GM18868 (cell line): Measurements from ENCODE around the gene BDKRB1.

Source experiments
- ATAC-seq: cut with Tn5 transposase; IDR thresholded peaks from one replicate; pipeline ENCODE4 v1.9.1; 2021; ENCODE audit warnings: mild to moderate bottlenecking, moderate library complexity; ENCODE audit not compliant: unreplicated experiment

Gene BDKRB1

GRCh38 chr14:96277890-96278289 is 21.9 kb downstream of the BDKRB1 start:
- ATAC-seq, result no peak

- no peak for ATAC-seq
Measured at GRCh38 chr14:96279564-96279963, 23.6 kb downstream of the BDKRB1 start.

- ATAC-seq, result no peak
Measured at GRCh38 chr14:96280104-96280503, 24.1 kb downstream of the BDKRB1 start.

GRCh38 chr14:96281486-96281885 is 25.5 kb downstream of the BDKRB1 start:
- no peak for ATAC-seq

- ATAC-seq, result no peak
Measured at GRCh38 chr14:96284008-96284407, 28.0 kb downstream of the BDKRB1 start.

- no peak for ATAC-seq
Measured at GRCh38 chr14:96284430-96284829, 28.4 kb downstream of the BDKRB1 start.

GRCh38 chr14:96285667-96286066 is 29.7 kb downstream of the BDKRB1 start:
- no peak for ATAC-seq

GRCh38 chr14:96286251-96286650 is 30.2 kb downstream of the BDKRB1 start:
- ATAC-seq, result no peak

- ATAC-seq, result no peak
Measured at GRCh38 chr14:96287856-96288255, 31.8 kb downstream of the BDKRB1 start.

GRCh38 chr14:96294246-96294645 is 38.2 kb downstream of the BDKRB1 start:
- ATAC-seq, result no peak

GRCh38 chr14:96297000-96297399 is 41.0 kb downstream of the BDKRB1 start:
- ATAC-seq, result no peak

GRCh38 chr14:96297997-96298515 is 42.0 kb downstream of the BDKRB1 start:
- no peak for ATAC-seq

- no peak for ATAC-seq
Measured at GRCh38 chr14:96299441-96299840, 43.4 kb downstream of the BDKRB1 start.

- ATAC-seq, result no peak
Measured at GRCh38 chr14:96303981-96304380, 48.0 kb downstream of the BDKRB1 start.

GRCh38 chr14:96304956-96305355 is 48.9 kb downstream of the BDKRB1 start:
- ATAC-seq, result no peak

GRCh38 chr14:96307434-96307833 is 51.4 kb downstream of the BDKRB1 start:
- ATAC-seq, result no peak

GRCh38 chr14:96309133-96309895 is 53.3 kb downstream of the BDKRB1 start:
- no peak for ATAC-seq

- no peak for ATAC-seq
Measured at GRCh38 chr14:96309896-96310330, 53.9 kb downstream of the BDKRB1 start.

- ATAC-seq, result no peak
Measured at GRCh38 chr14:96310906-96311305, 54.9 kb downstream of the BDKRB1 start.
